ENCODE measurements around the gene AP5Z1.

DNA sequence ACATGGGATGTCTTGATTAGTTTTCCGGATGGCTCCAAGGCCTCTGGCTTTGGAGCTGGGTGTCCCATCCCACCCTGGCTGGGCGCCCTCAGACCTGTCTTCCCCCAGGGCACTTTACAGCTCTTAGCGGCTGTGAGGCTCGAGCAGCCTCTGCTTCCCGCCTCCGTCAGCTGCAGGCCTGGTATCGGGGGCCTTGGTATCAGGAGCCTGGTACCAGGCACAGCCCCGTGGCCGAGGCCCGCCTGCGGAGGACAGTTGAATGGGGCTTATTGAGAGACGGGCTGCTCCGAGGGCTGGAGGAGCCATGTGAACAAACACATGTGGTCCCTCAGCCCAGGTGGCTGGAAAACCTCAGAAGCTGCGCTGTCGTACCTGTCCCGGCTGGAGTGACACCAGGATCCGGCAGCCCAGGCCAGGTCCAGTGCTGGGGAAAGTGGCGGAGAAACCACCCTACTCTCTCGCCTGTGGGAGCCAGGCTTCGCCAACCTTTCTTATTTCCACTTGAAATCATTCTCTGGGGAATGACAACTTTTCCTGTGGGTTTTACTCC lies 23.9 kb upstream of the AP5Z1 start:
- TF ChIP-seq, protein P1, sequence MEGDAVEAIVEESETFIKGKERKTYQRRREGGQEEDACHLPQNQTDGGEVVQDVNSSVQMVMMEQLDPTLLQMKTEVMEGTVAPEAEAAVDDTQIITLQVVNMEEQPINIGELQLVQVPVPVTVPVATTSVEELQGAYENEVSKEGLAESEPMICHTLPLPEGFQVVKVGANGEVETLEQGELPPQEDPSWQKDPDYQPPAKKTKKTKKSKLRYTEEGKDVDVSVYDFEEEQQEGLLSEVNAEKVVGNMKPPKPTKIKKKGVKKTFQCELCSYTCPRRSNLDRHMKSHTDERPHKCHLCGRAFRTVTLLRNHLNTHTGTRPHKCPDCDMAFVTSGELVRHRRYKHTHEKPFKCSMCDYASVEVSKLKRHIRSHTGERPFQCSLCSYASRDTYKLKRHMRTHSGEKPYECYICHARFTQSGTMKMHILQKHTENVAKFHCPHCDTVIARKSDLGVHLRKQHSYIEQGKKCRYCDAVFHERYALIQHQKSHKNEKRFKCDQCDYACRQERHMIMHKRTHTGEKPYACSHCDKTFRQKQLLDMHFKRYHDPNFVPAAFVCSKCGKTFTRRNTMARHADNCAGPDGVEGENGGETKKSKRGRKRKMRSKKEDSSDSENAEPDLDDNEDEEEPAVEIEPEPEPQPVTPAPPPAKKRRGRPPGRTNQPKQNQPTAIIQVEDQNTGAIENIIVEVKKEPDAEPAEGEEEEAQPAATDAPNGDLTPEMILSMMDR (IDR thresholded peaks at IDR 0.05; ENCODE audit: insufficient read depth, low read length) = no peak
- TF ChIP-seq POLR2AphosphoS5 (IDR thresholded peaks at IDR 0.05; ENCODE audit: low read depth) (no peak), SPI1 (IDR thresholded peaks at IDR 0.05; ENCODE audit: borderline replicate concordance, low read depth) (no peak)
